GM12891 (cell line): ENCODE measurements around the gene ARFRP1.

Experiments
- POLR2A ChIP-seq: IDR thresholded peaks from 2 replicates; pipeline ENCODE4 v1.6.1; 2011; ENCODE audit warnings: low read depth, low read length, control low read depth
- SPI1 ChIP-seq: IDR thresholded peaks from 2 replicates; pipeline ENCODE4 v1.6.1; 2011; ENCODE audit warnings: low read depth, low read length, control low read depth
- TAF1 ChIP-seq: IDR thresholded peaks from 2 replicates; pipeline ENCODE4 v1.6.1; 2011; ENCODE audit warnings: low read depth, low read length, control low read depth

DNA sequence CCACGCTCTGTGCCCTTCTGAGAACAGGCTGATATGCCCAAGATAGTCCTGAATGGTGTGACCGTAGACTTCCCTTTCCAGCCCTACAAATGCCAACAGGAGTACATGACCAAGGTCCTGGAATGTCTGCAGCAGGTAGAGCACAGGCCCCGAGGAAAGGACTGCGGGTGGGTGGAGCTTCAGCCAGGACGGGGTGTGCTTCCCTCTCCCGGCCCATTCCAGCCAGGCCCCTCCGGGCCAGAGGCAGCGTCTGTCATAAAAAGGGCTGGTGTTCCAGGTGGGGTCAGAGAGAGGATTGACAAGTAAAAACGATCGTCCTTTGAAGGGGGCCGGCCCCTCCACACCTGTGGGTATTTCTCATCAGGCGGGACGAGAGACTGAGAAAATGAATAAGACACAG lies 48.4 kb downstream of the ARFRP1 start:
- TF ChIP-seq POLR2A (no peak), TAF1 (no peak), SPI1 (no peak)
